COLO668 (cell line): Measurements from ENCODE around the gene AFAP1.
"Not testable (repeated sequence)": the region's sequence is repeated elsewhere in the genome, so short reads cannot be mapped to it uniquely, and the experiment has no call there.

Source experiments
- DNase-seq: peaks from one replicate; lab custom pipeline; 2025; ENCODE audit not compliant: unreplicated experiment; lab: John Stamatoyannopoulos, UW

Gene AFAP1

DNA sequence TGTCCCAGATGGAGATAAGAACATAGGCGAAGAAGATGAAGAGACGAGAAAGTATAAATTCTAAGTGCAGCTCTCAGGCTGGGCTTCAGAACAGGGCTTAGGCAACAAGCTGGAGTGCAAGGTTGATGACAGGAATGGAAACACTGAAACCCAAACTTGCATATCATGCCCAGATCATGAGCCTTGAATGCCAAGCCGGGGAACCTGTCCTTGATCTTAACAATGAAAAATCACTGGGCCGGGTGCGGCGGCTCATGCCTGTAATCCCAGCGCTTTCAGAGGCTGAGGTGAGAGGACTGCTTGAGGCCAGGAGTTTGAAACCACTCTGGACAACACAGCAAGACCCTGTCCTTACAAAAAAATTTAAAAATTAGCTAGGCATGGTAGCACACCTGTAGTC lies 17.2 kb downstream of the AFAP1 start:
- DNase-seq: no peak

GRCh38 chr4:7918981-7919380 lies 20.7 kb downstream of the AFAP1 start:
- no peak for DNase-seq

- not testable (repeated sequence) for DNase-seq
Observed at GRCh38 chr4:7918187-7918586, 21.5 kb downstream of the AFAP1 start.

- DNase-seq: no peak
Observed at GRCh38 chr4:7917669-7918068, 22.0 kb downstream of the AFAP1 start.

DNA sequence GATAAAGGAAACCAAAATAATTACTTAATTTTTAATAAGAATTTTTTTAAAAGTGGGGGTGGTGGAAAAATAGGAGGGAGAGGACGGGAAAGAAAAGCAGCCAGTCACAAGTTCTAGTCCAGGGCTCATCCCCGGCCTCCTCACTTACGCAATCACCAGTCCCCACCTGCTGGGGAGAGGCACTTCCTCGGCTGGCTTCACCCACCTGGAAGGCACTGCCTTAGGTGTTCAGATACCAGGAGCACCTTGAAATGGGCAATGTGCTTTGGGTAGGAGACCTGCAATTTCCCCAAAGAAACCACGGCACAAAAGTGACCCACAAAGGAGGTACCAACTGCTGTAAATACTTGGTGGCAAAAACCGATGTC lies 23.8 kb downstream of the AFAP1 start:
- no peak for DNase-seq

- no peak for DNase-seq
Observed at GRCh38 chr4:7912826-7913225, 26.8 kb downstream of the AFAP1 start.

DNA sequence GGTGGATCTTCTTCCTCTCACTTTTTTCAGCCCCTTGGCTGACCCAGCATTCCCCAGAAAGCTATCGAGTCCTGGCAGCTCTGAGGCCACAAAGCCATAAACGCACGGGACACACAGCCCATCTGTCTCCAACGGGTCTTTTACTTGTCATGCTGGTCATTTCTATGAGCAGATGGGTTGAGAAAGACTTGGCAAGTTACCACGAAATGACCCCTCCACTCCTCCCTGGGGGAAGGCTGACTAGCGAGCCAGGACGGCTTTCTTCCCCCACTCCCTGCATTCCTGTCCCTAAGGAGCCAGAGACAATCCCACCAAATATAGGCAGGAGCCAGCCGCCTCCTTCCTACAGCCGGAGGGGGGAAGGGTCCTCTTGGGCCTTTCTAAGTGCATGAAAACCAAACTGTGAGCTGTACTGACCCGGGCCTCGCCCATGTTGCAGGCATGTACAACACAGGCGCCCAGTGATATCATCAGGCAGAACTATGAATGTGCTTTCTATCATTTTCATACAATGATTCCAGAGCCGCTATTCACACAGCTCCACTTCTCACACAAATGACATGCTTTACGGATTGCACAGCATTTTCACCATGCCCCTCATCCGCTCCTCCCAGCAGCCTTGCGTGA lies 28.6 kb downstream of the AFAP1 start:
- no peak for DNase-seq

DNA sequence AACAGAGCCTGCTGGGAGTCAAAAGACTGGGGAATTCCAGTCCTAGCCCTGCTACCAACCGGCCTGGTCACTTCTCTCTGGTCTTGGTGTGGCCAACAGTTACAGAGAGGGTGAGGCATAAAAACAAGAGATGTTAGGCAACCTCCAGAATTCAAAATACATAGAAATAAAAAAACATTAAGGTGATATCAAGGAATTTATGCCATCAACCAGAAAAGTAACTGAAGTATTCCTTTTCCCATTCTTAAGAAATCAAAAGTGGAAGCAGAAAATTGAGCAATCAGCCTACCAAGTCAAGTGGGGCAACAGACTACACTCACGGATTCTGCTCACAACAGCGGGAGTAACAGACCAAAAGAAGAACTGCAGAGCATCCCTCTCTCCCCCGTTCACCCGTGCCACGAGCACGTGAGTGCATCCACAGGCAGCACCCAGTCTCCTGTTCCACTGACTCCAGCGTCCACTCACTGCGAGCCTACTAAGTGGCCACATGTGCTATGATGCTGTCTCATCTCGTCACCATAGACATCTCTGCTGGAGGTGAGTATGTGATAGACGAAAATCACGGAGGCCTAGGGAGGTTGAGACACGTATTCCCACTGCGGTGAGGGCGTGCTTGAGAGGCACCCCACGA lies 29.3 kb downstream of the AFAP1 start:
- DNase-seq: no peak

GRCh38 chr4:7909463-7910262 lies 30.0 kb downstream of the AFAP1 start:
- DNase-seq: no peak

- no peak for DNase-seq
Observed at GRCh38 chr4:7908668-7909067, 31.0 kb downstream of the AFAP1 start.

DNA sequence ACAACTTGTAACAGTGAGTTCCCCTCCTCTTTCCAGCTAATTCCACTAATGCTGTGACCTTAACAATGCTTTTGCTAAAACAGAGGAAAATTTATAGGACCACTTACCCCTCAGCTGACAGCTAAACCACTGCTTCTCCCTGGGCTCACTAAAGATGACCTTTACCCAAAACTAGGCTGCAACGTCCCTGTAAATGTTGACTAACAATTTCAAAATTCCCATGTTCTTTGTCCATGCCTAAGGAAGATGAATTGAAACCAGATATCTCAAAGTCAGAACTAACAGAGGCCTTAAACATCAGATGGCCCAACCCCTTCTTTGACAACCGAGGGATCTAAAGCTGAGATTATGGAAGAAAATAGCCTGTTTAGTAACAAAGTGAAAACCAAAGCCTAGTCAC lies 32.5 kb downstream of the AFAP1 start:
- DNase-seq: no peak

GRCh38 chr4:7906171-7906701 lies 33.4 kb downstream of the AFAP1 start:
- DNase-seq: no peak

DNA sequence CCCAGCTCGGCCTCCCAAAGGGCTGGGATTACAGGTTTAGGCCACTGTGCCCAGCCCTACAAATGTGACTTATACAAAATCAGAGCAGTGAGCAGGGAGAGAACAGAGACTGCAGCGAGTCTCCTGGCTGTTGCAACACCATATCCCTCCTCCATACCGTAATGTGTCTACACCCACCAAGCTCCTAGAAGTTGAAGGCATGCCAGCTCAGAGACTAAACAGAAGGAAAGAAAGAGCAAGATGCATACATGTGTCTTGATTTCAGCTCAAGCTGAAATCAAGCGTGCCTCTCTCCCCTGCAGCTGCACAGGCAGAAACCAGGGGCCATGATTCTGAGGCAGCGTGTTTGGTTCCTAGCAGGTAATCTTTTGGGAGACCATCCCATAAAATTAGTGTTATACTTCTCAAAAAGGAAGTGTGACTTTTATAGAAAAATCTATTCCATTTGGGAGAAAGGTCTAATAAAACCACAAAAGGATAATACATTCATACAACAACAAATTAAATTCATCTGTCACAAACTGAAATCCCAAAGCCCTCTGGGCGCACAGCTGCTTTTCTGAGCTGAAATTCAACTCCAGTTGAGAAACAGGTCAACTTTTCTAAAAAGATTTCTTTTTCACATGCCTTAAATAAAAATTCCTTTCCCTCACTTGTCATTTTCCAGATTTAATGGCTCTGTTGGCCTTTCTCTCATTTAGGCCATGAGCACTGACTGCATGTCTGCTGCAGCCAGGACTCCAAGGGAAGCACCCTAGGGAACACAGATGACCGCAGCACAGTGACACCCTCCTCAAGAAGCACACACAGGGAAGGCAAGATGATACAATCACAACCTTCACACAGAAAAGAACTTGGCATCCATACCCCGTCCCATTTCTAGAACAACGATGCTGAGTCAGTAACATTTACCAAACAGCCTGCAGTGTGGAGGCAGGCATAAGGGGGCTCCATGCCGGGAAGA lies 34.4 kb downstream of the AFAP1 start:
- no peak for DNase-seq

DNA sequence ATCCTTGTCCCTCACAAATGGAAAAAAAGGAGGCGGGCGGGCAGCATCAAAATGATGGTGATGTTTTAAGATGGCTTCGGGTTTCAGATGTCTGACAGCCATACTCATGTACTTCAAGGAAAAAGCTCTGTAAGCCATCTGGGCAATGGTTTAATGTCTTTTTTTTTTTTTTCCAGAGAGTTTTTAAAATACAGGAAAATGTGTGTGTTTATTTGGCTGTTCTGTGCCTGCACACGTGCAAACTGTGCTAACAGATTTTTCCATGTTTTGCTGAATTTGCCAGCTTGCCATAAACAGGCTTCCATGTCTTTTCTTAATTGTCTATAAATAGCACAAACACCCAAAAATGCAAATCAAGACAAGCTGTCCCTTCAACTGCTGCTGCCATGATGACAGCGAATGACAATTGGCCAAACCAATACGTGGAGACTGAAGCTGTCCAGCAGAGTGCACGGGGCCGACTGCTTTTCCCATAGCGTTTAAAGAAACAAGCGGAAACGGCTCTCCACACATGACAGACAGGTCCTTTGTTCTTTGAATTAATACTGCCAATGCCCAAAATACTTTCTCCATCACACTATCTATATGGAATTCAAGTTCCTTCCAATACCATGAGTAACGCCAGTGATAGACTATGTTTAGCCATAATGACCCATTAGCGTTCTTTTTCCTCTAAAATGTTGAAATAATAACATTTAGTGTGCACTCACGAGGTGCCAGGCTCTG lies 35.7 kb downstream of the AFAP1 start:
- no peak for DNase-seq

- DNase-seq: no peak
Observed at GRCh38 chr4:7902826-7903225, 36.8 kb downstream of the AFAP1 start.

- DNase-seq: no peak
Observed at GRCh38 chr4:7902101-7902553, 37.5 kb downstream of the AFAP1 start.

DNA sequence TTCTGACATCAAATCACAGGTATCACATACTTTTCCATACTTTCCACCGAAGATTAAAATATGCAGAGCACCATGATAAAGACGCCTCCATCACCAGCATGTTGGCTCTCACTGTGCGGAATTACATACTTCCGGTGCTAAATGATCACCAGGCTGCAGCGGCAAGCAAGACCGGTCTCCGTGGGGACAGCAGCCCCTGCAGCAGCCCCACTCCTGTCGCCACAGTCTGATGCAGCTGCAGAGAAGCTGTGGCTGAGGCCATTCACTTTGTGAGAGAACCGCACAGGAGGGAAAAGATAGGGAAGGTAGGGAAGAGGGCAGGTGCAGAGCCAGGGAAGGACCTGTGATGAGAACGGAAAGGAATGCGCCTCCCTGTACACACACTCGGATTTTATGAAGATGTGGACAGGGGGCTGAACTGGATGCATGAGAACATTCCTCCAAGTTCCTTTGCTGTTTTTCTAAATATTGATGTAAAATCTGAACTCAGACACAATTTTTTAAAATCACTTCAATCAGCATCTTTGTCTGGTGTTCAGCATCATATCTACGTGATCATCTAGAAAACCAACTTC lies 38.3 kb downstream of the AFAP1 start:
- no peak for DNase-seq

GRCh38 chr4:7900334-7900909 lies 39.2 kb downstream of the AFAP1 start:
- no peak for DNase-seq

GRCh38 chr4:7899184-7899869 lies 40.3 kb downstream of the AFAP1 start:
- DNase-seq: no peak
